A204.1 (cell line): ENCODE results near the gene ZNF181.
A peak's percentile ranks its signal among the peaks of the same experiment; 100 is the strongest.

Experiments used
- FAIRE-seq: peaks from 2 replicates; lab custom pipeline; 2012; peaks lifted over from hg19 to GRCh38; lab: Jason Lieb, UNC

The ZNF181 gene

DNA sequence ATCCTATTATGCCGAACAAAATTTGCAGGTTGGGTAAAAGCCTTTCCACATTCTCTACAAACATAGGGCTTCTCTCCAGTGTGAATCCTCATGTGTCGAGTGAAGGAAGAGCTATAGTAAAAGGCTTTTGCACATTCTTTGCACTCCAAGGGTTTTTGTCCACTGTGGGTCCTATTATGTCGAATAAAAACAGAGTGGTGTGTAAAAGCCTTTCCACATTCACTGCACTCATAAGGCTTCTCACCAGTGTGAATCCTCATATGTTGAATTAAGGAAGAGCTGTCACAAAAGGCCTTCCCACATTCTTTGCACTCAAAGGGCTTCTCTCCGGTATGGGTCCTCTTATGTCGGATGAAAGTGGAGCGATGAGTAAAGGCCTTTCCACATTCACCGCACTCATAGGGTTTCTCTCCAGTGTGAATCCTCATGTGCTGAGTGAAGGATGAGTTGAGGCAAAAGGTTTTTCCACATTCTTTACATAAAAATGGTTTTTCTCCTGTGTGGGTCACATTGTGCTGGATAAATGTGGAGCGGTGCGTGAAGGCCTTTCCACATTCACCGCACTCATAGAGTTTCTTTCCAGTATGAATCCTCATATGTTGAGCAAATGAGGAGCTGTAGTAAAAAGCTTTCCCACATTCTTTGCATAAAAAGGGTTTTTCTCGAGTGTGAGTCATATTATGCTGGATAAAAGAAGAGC, 25.3 kb downstream of the ZNF181 start:
- FAIRE-seq = no peak

DNA sequence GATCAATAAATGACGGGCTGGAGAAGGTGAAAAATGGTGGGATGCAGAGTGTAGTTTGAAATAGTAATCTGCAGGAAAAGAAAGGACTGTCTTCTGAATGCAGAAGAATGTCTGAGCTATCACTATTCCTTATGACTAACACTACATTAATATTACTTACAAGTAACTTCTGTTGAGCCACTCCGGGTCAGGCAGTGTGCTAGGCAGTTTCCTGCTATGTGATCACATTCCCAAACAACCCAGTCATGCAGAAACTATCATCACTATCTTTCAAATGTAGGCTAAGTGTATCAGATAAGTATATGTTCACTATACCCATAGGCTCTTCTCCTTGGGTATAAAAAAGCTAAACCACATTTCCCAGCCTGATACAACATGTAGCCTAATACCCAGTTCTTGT, 32.3 kb downstream of the ZNF181 start:
- no peak for FAIRE-seq

GRCh38 chr19:34767951-34768350, 33.9 kb downstream of the ZNF181 start:
- no peak for FAIRE-seq

DNA sequence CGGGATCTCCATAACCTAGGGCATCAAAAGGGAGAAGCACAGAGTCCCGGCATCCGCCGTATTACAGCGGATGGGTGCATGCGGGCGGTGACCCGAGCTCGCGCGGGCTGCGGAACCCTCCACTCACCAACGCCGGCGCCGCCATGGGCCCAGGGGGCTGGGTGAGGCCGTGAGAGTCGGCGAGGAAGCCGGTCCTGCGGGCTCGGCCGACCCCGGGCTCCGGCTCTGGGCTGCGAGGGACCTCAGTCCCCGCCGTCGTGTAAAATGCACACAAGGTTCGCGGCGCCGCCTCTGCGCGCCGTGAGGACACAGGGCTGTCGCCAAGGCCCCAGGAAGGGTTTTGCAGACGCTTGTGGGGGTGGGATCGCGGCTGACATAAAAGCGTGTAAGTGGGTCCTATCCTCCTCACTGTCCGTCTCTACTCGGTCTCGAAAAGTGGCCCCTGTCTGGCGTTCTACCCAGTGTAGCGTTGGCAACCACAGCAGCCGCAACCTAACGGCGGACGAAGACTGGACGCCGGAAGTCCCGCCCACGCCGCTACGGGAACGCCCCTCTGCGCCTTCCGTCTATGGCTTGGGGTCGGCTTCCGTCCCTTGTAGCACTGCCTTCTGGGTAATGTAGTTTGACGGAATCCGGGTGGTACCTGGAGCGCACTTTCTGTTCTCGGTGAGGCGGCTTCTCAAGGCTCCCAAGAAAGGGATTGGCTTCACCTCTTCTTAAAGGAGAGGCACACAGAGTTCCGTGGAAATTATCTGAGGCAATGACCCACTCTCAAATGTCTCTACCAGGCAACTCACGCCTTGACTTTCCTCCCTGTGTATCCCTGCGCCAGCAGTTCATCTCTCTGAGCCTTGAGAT, 38.9 kb downstream of the ZNF181 start, which contains the start of gene ZNF599:
Gene ZNF599, minus strand, starts transcription at position 519 of the 858 bp plus-strand sequence. Its CDS starts 374 bp downstream, at position 145.
- peak; percentile 51 for FAIRE-seq

DNA sequence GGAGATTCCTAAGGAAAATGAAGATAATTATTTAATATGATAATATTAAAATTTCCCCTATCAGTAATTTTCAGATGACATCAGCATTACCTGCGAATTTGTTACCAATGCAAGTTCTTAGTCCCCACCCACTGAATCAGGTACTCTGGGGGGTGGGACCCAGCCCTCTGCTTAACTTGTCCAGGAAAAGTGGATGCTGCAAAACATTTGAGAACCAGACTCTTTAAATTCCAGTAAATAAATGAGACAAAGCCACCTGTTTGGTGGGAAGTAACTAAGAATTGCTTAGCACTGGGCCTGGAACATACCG, 39.5 kb downstream of the ZNF181 start:
- FAIRE-seq = no peak

DNA sequence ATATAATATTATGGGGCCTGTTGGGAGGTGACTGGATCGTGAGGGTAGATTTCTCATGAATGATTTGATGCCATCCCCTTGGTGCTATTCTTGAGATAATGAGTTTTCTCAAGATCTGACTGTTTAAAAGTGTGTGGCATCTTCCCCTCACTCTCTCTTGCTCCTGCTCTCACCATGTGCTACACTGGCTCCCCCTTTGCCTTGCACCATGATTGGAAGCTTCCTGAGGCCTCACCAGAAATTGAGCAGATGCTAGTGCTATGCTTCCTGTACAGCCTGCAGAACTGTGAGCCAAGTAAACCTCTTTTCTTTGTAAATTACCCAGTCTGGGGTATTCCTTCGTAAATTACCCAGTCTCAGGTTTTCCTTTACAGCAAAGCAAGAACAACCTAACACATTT, 40.8 kb downstream of the ZNF181 start:
- FAIRE-seq = no peak

DNA sequence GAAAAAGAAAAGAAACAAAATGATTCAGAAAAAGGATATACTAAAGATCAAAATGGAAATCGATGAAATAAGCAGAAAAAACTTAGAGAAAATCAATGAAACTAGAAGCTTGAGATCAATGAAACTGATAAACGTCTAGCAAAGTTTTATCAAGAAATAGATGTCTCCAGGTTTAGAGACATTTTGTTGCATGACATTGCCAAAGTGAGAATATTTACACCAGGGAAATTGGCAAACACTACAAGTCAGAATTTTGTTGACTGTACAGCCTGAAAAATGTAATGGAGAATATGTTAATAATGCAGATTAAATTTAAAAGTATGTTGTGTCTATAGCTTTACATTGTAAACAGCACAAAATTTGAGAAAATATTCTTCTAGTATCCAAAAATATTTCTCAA, 44.3 kb downstream of the ZNF181 start:
- no peak for FAIRE-seq

- no peak for FAIRE-seq
Observed at GRCh38 chr19:34779652-34780051, 45.6 kb downstream of the ZNF181 start.

DNA sequence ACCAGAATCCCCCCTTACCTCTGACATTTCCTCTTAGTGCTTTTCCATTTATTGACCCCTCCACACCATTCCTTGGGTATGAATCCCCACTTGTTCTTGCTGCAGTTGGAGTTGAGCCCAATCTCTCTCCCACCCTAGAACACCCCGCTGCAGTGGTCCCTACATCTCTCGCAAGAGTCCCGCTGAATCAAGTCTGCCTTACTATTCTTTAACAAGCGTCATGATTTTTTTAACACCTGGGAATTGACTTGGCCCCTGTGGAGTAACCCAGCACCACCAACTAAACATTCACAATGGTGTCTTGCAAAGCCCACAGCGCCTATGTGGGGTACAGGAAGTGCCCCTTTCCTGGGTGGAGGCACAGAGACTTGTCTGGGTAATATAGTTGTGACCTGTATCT, 52.2 kb downstream of the ZNF181 start:
- no peak for FAIRE-seq

DNA sequence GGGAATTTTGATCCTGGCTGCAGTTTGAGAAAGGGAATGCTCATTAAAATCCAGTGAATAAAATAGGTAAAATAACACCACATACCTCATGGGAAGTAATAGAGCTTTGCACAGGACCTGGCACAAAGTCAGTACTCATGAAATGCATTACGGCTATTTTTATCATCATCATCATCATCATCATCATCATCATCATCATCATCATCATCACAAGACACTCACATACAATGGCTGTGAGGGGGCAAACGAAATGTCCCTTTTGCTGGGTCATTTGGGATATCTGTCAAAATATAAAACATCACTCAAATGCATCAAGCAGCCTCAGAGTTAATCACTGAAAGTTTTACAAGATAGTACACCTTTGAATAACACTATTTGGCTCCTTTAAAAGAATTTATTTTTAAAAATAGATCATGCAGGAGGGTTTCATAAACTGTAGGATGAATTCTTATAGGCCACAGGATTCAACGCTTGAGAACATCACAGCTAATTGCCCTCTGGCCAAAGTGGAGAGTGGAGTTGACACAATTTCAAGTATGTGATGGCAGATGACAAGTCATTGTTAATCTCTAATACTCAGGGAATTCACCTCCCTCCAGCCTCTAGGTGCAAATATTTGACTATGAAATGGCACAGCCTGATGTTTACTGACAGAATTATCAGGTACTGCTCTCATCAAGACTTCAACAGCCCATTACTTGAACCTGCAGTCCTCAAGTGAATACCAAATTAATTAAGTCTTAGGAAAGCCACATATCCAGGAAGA, 53.2 kb downstream of the ZNF181 start:
- FAIRE-seq = no peak

DNA sequence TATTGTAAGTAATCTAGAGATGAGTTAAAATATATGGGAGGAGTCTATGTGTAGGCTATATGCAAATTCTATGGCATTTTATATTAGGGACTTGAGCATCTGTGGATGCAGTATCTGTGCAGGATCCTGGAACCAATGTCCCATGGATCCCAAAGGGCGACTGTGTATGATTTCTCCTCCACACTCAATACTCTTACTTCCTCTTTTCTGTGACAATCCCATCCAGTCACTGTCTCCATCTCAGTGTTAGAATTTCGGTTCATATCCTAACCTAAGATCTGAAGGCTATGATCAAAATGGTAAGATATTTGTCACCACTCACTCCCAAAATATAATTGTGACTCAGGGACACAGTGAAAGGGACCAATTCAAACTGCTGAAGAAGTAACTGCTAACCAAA, 54.0 kb downstream of the ZNF181 start:
- no peak for FAIRE-seq

DNA sequence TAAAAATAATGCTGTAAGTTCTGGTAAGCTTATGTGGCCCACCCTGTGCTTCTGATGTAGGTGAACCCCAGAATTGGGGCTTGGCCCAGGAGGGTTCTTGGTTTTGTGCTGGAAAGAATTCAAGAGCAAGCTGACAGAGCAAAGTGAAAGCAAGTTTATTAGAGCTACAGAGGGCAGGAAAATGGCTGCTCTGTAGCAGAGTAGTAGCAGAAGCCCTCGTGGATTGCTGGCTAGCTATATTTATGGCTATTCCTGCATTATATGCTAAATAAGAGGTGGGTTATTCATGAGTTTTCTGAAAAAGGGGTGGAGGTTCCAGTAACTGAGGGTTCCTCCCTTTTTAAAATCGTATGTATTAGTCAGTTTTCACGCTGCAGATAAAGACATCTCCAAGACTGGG, 59.5 kb downstream of the ZNF181 start:
- FAIRE-seq = no peak

DNA sequence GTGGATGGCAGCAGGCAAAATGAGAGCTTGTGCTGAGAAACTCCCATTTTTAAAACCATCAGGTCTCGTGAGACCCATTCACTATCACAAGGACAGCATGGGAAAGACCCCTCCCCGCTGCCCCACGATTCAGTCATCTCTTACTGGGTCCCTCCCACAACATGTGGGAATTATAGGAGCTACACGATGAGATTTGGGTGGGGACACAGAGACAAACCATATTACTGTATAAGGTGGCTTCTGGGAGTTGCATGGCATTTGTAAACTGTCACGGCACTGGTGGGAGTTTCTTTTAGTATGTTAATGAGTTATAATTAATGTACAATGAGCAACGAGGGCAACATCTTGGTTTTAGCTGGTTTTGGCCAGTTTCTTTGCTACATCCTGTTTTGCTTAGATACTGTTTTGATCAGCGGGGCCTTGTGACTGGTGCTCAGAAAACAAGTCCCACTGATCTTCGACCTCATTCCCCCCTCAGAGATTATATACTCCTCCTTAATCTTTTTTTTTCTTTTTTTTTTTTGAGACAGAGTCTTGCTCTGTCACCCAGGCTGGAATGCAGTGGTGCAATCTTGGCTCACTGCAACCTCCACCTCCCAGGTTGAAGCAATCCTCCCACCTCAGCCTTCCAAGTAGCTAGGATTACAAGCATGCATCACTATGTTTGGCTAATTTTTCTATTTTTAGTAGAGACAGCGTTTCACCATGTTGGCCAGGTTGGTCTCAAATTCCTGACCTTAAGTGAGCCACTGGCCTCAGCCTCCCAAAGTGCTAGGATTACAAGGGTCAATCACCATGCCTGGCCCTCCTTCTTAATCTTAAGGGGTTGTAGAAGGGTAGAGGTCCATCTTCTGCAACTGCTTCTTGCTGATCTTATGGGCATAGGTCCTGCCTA, 60.3 kb downstream of the ZNF181 start:
- FAIRE-seq = no peak
